ENCODE measurements around the gene AMBRA1.

The AMBRA1 gene

GRCh38 chr11:46465683-46466082 lies 128.1 kb downstream of the AMBRA1 start:
- Histone ChIP-seq H3K4me1 (ENCODE audit: control insufficient read depth in 5 of 5, insufficient read depth in 5 of 5, low read length in 5 of 5) (peaks cover 0 to 12% (median 4%) of the 10 kb centered on the region in 5 donors), H3K27ac (ENCODE audit: low read depth, low read length) (no peak overlapping the region), H3K9me3 (ENCODE audit: control insufficient read depth in 5 of 5, low read length in 5 of 5) (no peaks in the 10 kb centered on the region), H3K36me3 (ENCODE audit: control insufficient read depth in 5 of 5, insufficient read depth in 5 of 5, low read length in 5 of 5) (peaks cover 3 to 7% (median 6%) of the 10 kb centered on the region in 5 donors), H3K9ac (ENCODE audit: low read length in 5 of 5) (no peak overlapping the region), H3K4me3 (ENCODE audit: low read depth in 1 of 5, low read length in 5 of 5) (no peak overlapping the region), H3K27me3 (ENCODE audit: control insufficient read depth in 5 of 5, insufficient read depth in 4 of 5, low read length in 5 of 5) (no peaks in the 10 kb centered on the region)

GRCh38 chr11:46463701-46464421 lies 130.0 kb downstream of the AMBRA1 start:
- Histone ChIP-seq H3K4me3 (ENCODE audit: low read depth in 1 of 5, low read length in 5 of 5) (no peak overlapping the region), H3K36me3 (ENCODE audit: control insufficient read depth in 5 of 5, insufficient read depth in 5 of 5, low read length in 5 of 5) (peaks cover 3 to 7% (median 6%) of the 10 kb centered on the region in 5 donors), H3K4me1 (ENCODE audit: control insufficient read depth in 5 of 5, insufficient read depth in 5 of 5, low read length in 5 of 5) (peaks cover 0 to 12% (median 4%) of the 10 kb centered on the region in 5 donors), H3K27ac (ENCODE audit: low read depth, low read length) (no peak overlapping the region), H3K9ac (ENCODE audit: low read length in 5 of 5) (no peak overlapping the region), H3K27me3 (ENCODE audit: control insufficient read depth in 5 of 5, insufficient read depth in 4 of 5, low read length in 5 of 5) (no peaks in the 10 kb centered on the region), H3K9me3 (ENCODE audit: control insufficient read depth in 5 of 5, low read length in 5 of 5) (no peaks in the 10 kb centered on the region)

- Histone ChIP-seq H3K27me3 (ENCODE audit: control insufficient read depth in 5 of 5, insufficient read depth in 4 of 5, low read length in 5 of 5) (no peaks in the 10 kb centered on the region), H3K9ac (ENCODE audit: low read length in 5 of 5) (no peak overlapping the region), H3K4me1 (ENCODE audit: control insufficient read depth in 5 of 5, insufficient read depth in 5 of 5, low read length in 5 of 5) (peaks cover 0 to 12% (median 8%) of the 10 kb centered on the region in 5 donors), H3K27ac (ENCODE audit: low read depth, low read length) (no peak overlapping the region), H3K4me3 (ENCODE audit: low read depth in 1 of 5, low read length in 5 of 5) (no peak overlapping the region), H3K9me3 (ENCODE audit: control insufficient read depth in 5 of 5, low read length in 5 of 5) (no peaks in the 10 kb centered on the region), H3K36me3 (ENCODE audit: control insufficient read depth in 5 of 5, insufficient read depth in 5 of 5, low read length in 5 of 5) (no peaks in the 10 kb centered on the region)
Observed at GRCh38 chr11:46461461-46461927, 132.3 kb downstream of the AMBRA1 start.

GRCh38 chr11:46458491-46458890 lies 135.3 kb downstream of the AMBRA1 start:
- Histone ChIP-seq H3K36me3 (ENCODE audit: control insufficient read depth in 5 of 5, insufficient read depth in 5 of 5, low read length in 5 of 5) (peaks cover 0 to 5% (median 0%) of the 10 kb centered on the region in 5 donors), H3K4me1 (ENCODE audit: control insufficient read depth in 5 of 5, insufficient read depth in 5 of 5, low read length in 5 of 5) (peaks cover 0 to 12% (median 5%) of the 10 kb centered on the region in 5 donors), H3K4me3 (ENCODE audit: low read depth in 1 of 5, low read length in 5 of 5) (no peak overlapping the region), H3K27ac (ENCODE audit: low read depth, low read length) (no peak overlapping the region), H3K27me3 (ENCODE audit: control insufficient read depth in 5 of 5, insufficient read depth in 4 of 5, low read length in 5 of 5) (no peaks in the 10 kb centered on the region), H3K9me3 (ENCODE audit: control insufficient read depth in 5 of 5, low read length in 5 of 5) (no peaks in the 10 kb centered on the region), H3K9ac (ENCODE audit: low read length in 5 of 5) (no peak overlapping the region)

GRCh38 chr11:46457659-46458424 lies 136.0 kb downstream of the AMBRA1 start:
- Histone ChIP-seq H3K4me3 (ENCODE audit: low read depth in 1 of 5, low read length in 5 of 5) (no peak overlapping the region), H3K4me1 (ENCODE audit: control insufficient read depth in 5 of 5, insufficient read depth in 5 of 5, low read length in 5 of 5) (peaks cover 0 to 12% (median 5%) of the 10 kb centered on the region in 5 donors), H3K36me3 (ENCODE audit: control insufficient read depth in 5 of 5, insufficient read depth in 5 of 5, low read length in 5 of 5) (peaks cover 0 to 5% (median 0%) of the 10 kb centered on the region in 5 donors), H3K9me3 (ENCODE audit: control insufficient read depth in 5 of 5, low read length in 5 of 5) (no peaks in the 10 kb centered on the region), H3K27me3 (ENCODE audit: control insufficient read depth in 5 of 5, insufficient read depth in 4 of 5, low read length in 5 of 5) (no peaks in the 10 kb centered on the region), H3K27ac (ENCODE audit: low read depth, low read length) (no peak overlapping the region), H3K9ac (ENCODE audit: low read length in 5 of 5) (no peak overlapping the region)

- Histone ChIP-seq H3K4me3 (ENCODE audit: low read depth in 1 of 5, low read length in 5 of 5) (no peak overlapping the region), H3K4me1 (ENCODE audit: control insufficient read depth in 5 of 5, insufficient read depth in 5 of 5, low read length in 5 of 5) (peaks cover 0 to 12% (median 5%) of the 10 kb centered on the region in 5 donors), H3K27me3 (ENCODE audit: control insufficient read depth in 5 of 5, insufficient read depth in 4 of 5, low read length in 5 of 5) (no peaks in the 10 kb centered on the region), H3K27ac (ENCODE audit: low read depth, low read length) (no peak overlapping the region), H3K9me3 (ENCODE audit: control insufficient read depth in 5 of 5, low read length in 5 of 5) (no peaks in the 10 kb centered on the region), H3K9ac (ENCODE audit: low read length in 5 of 5) (no peak overlapping the region), H3K36me3 (ENCODE audit: control insufficient read depth in 5 of 5, insufficient read depth in 5 of 5, low read length in 5 of 5) (peaks cover 0 to 5% (median 0%) of the 10 kb centered on the region in 5 donors)
Observed at GRCh38 chr11:46457021-46457420, 136.8 kb downstream of the AMBRA1 start.

GRCh38 chr11:46456269-46457001 lies 137.4 kb downstream of the AMBRA1 start:
- Histone ChIP-seq H3K9me3 (ENCODE audit: control insufficient read depth in 5 of 5, low read length in 5 of 5) (no peaks in the 10 kb centered on the region), H3K27ac (ENCODE audit: low read depth, low read length) (no peak overlapping the region), H3K4me1 (ENCODE audit: control insufficient read depth in 5 of 5, insufficient read depth in 5 of 5, low read length in 5 of 5) (peaks cover 0 to 8% (median 5%) of the 10 kb centered on the region in 5 donors), H3K9ac (ENCODE audit: low read length in 5 of 5) (no peak overlapping the region), H3K36me3 (ENCODE audit: control insufficient read depth in 5 of 5, insufficient read depth in 5 of 5, low read length in 5 of 5) (peaks cover 0 to 5% (median 0%) of the 10 kb centered on the region in 5 donors), H3K27me3 (ENCODE audit: control insufficient read depth in 5 of 5, insufficient read depth in 4 of 5, low read length in 5 of 5) (no peaks in the 10 kb centered on the region), H3K4me3 (ENCODE audit: low read depth in 1 of 5, low read length in 5 of 5) (no peak overlapping the region)

- Histone ChIP-seq H3K27me3 (ENCODE audit: control insufficient read depth in 5 of 5, insufficient read depth in 4 of 5, low read length in 5 of 5) (no peaks in the 10 kb centered on the region), H3K9ac (ENCODE audit: low read length in 5 of 5) (no peak overlapping the region), H3K4me3 (ENCODE audit: low read depth in 1 of 5, low read length in 5 of 5) (no peak overlapping the region), H3K27ac (ENCODE audit: low read depth, low read length) (no peak overlapping the region), H3K9me3 (ENCODE audit: control insufficient read depth in 5 of 5, low read length in 5 of 5) (no peaks in the 10 kb centered on the region), H3K4me1 (ENCODE audit: control insufficient read depth in 5 of 5, insufficient read depth in 5 of 5, low read length in 5 of 5) (peaks cover 0 to 9% (median 2%) of the 10 kb centered on the region in 5 donors), H3K36me3 (ENCODE audit: control insufficient read depth in 5 of 5, insufficient read depth in 5 of 5, low read length in 5 of 5) (peaks cover 0 to 5% (median 0%) of the 10 kb centered on the region in 5 donors)
Observed at GRCh38 chr11:46455834-46456233, 138.0 kb downstream of the AMBRA1 start.

GRCh38 chr11:46452918-46453517 lies 140.8 kb downstream of the AMBRA1 start:
- Histone ChIP-seq H3K4me3 (ENCODE audit: low read depth in 1 of 5, low read length in 5 of 5) (no peak overlapping the region), H3K27ac (ENCODE audit: low read depth, low read length) (no peak overlapping the region), H3K9ac (ENCODE audit: low read length in 5 of 5) (no peak overlapping the region), H3K4me1 (ENCODE audit: control insufficient read depth in 5 of 5, insufficient read depth in 5 of 5, low read length in 5 of 5) (peaks cover 0 to 8% (median 2%) of the 10 kb centered on the region in 5 donors), H3K27me3 (ENCODE audit: control insufficient read depth in 5 of 5, insufficient read depth in 4 of 5, low read length in 5 of 5) (no peaks in the 10 kb centered on the region), H3K9me3 (ENCODE audit: control insufficient read depth in 5 of 5, low read length in 5 of 5) (no peaks in the 10 kb centered on the region), H3K36me3 (ENCODE audit: control insufficient read depth in 5 of 5, insufficient read depth in 5 of 5, low read length in 5 of 5) (peaks cover 0 to 5% (median 0%) of the 10 kb centered on the region in 5 donors)

Measured in subcutaneous abdominal adipose tissue (tissue), 5 donors.